Retinal pigment epithelial cell (primary cell): ENCODE results near the gene BTBD16.

ENCODE experiments used
- DNase-seq: peaks from one replicate; pipeline ENCODE4 v3.0.0-alpha.2; 2010; ENCODE audit warnings: low read depth
- H3K4me3 ChIP-seq: 2 replicates; pipeline ENCODE4 v1.5.1; 2011; ENCODE audit warnings: mild to moderate bottlenecking, low read length, control low read depth, moderate library complexity
- CTCF ChIP-seq: conservative IDR thresholded peaks from 2 replicates; pipeline ENCODE4 v1.5.1; 2011; ENCODE audit warnings: low read depth, low read length, control low read depth, inconsistent platforms

BTBD16 gene

DNA sequence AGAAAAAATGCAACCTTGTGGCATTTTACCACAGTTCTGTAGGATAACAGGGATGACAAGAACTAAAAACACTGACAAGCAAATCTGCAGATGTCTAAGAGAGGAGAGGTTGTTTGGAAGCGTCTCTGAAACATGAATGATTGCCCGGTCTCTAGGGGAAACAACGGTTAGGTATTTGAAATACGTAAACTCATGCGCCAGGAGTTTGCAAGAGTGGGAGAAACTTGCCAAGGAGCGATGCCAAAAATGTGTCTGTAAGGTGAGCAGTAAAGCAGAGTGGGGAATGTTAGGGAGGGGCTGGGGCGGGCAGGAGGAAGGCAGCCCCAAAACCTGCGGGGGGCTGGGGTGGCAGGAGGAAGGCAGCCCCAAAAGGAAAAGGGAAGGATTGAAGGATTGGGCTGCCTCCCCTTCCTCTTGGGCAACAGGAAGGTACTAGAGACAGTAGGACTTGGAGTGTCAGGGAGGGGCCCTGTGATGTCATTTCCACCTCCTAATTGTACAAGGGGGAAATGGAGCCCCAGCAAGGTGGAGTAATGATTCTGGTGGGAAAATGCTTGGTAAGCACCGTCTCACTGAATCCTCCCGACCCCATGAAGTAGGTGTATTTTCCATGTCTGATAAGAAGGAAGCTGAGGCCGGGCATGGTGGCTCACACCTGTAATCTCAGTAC lies 70.2 kb downstream of the BTBD16 start:
- DNase-seq: no peak
- no peak for TF ChIP-seq CTCF
- no peak overlapping the region for H3K4me3 ChIP-seq

DNA sequence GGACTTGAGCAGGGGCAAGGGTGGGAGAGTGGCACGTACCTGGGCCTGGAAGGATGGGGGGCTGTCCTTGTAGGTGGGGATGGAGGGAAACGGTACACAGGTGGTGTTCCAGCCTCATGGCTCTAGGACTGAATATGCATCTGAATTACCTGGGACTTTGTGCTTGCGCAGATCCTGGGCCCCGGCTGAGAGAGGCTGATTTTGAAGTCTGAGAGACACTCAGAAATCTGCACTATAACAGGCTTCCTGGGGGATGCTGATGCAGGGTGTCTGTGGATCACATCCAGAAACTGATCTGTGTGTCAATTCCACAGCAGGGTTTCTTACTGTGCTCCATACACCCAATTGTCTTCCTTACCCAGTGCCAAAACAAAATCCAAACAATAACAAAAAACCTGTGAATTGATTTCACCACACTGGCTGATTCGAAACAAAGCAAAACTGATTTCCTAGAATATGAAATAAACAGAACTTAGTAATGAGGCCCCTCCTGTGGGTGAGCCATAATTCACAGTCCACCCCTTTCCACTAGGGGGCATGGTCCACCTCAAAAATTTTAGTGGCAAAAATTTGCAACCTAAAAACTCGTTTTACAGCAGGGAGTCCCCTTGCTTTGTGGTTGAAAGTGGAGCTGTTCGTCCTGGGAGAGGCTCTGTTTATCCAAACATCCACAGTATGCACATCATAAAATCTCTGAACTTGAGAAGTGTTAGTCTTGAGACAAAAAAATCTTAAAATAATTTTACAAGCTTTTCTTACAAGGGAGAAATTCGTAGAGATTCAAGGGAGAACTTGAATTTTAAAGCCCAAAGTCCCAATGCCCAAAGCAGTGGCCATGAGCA lies 71.4 kb downstream of the BTBD16 start:
- TF ChIP-seq CTCF: peak; percentile 77
- no peak overlapping the region for H3K4me3 ChIP-seq
- DNase-seq: no peak

GRCh38 chr10:122343135-122343800 lies 72.2 kb downstream of the BTBD16 start:
- no peak for TF ChIP-seq CTCF

DNA sequence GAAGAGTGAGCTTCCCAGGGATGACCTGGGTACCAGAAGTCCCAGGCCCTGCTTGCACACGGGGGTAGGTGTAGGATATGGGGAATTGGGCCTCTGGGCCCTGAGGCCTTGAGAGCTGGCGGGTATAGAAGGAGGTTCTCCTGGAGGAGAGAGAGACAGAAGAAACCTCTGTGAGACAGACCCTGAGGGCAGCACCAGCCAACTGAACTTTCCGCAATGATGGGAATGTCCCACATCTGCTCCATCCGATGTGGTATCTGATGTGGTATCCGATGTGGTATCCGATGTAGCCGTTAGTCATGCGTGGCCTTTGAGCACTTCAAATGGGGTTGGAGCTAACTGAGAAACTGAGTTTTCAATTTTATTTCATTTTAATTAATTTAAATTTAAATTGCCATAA lies 72.8 kb downstream of the BTBD16 start:
- no peak for TF ChIP-seq CTCF
- DNase-seq: no peak
- H3K4me3 ChIP-seq: no peak overlapping the region

More at GRCh38 chr10:122343135-122343800, 72.2 kb downstream of the BTBD16 start:
- no peak overlapping the region for H3K4me3 ChIP-seq
- DNase-seq: no peak

- H3K4me3 ChIP-seq: no peak overlapping the region
- no peak for DNase-seq
- no peak for TF ChIP-seq CTCF
Observed at GRCh38 chr10:122344741-122345258, 73.7 kb downstream of the BTBD16 start.

- DNase-seq: no peak
- no peak overlapping the region for H3K4me3 ChIP-seq
- TF ChIP-seq CTCF: no peak
Observed at GRCh38 chr10:122346326-122346950, 75.3 kb downstream of the BTBD16 start.
